PFSK-1 (cell line): Measurements from ENCODE around the gene GABRB1.

ENCODE experiments used
- FOXP2 ChIP-seq: optimal IDR thresholded peaks from 2 replicates; pipeline ENCODE3; 2011; ENCODE audit warnings: borderline replicate concordance, control low read depth, inconsistent platforms; ENCODE audit not compliant: insufficient read depth; ENCODE audit errors: extremely low read length, extremely low read depth
- POLR2AphosphoS5 ChIP-seq: IDR thresholded peaks from 2 replicates; pipeline ENCODE4 v1.6.1; 2012; ENCODE audit warnings: low read depth, mild to moderate bottlenecking, control low read depth, low read length, moderate library complexity
- REST ChIP-seq, 2 experiments: IDR thresholded peaks; 2 replicates each; pipeline versions ENCODE4 v1.6.1 to v1.8.0; 2011 to 2012; ENCODE audit warnings: low read depth in 2 of 2, low read length in 2 of 2, control low read depth in 1 of 2, inconsistent platforms in 1 of 2, mild to moderate bottlenecking in 1 of 2, moderate library complexity in 1 of 2; ENCODE audit not compliant: insufficient read depth in 1 of 2
- SIN3A ChIP-seq: IDR thresholded peaks from 2 replicates; pipeline ENCODE4 v1.6.1; 2012; ENCODE audit warnings: mild to moderate bottlenecking, low read length, moderate library complexity, borderline replicate concordance; ENCODE audit not compliant: insufficient read depth
- TAF1 ChIP-seq: IDR thresholded peaks from 2 replicates; pipeline ENCODE4 v1.6.1; 2012; ENCODE audit warnings: low read length, control low read depth, borderline replicate concordance; ENCODE audit not compliant: insufficient read depth

Gene GABRB1

GRCh38 chr4:47120783-47121182 lies 89.4 kb downstream of the GABRB1 start:
- TF ChIP-seq REST (IDR thresholded peaks at IDR 0.05; ENCODE audit: insufficient read depth in 1 of 2, low read depth in 2 of 2, low read length in 2 of 2) (no peak), SIN3A (no peak), FOXP2 (no peak), POLR2AphosphoS5 (no peak), TAF1 (no peak)

GRCh38 chr4:47122592-47123291 lies 91.4 kb downstream of the GABRB1 start:
- TF ChIP-seq POLR2AphosphoS5 (no peak), REST (IDR thresholded peaks at IDR 0.05; ENCODE audit: insufficient read depth in 1 of 2, low read depth in 2 of 2, low read length in 2 of 2) (no peak), FOXP2 (no peak), SIN3A (no peak), TAF1 (no peak)

- no peak for TF ChIP-seq TAF1
- no peak for TF ChIP-seq POLR2AphosphoS5
- no peak for TF ChIP-seq FOXP2
- no peak for TF ChIP-seq REST (IDR thresholded peaks at IDR 0.05; ENCODE audit: insufficient read depth in 1 of 2, low read depth in 2 of 2, low read length in 2 of 2)
- no peak for TF ChIP-seq SIN3A
Measured at GRCh38 chr4:47128991-47129390, 97.6 kb downstream of the GABRB1 start.

GRCh38 chr4:47135210-47135609 lies 103.8 kb downstream of the GABRB1 start:
- TF ChIP-seq TAF1 (no peak), SIN3A (no peak), POLR2AphosphoS5 (no peak), REST (IDR thresholded peaks at IDR 0.05; ENCODE audit: insufficient read depth in 1 of 2, low read depth in 2 of 2, low read length in 2 of 2) (no peak)

GRCh38 chr4:47143261-47143660 lies 111.9 kb downstream of the GABRB1 start:
- no peak for TF ChIP-seq REST (IDR thresholded peaks at IDR 0.05; ENCODE audit: insufficient read depth in 1 of 2, low read depth in 2 of 2, low read length in 2 of 2)
- TF ChIP-seq SIN3A = no peak
- no peak for TF ChIP-seq FOXP2
